ENCODE measurements around the gene IGSF3. TPM values are rescaled to one million over a fixed set of nuclear protein-coding genes. Genes with fewer than 3 reads are reported as not detected.
A peak's percentile ranks its signal among the peaks of the same experiment; 100 is the strongest.

IGSF3 gene
- total and polyA plus RNA-seq, 10 of the 15 experiments (the other 5 are each of a cell fraction or from before 2014, with no cell fraction given): 1.4 to 18.0 (median 9.6) TPM

- TF ChIP-seq CTCF (IDR thresholded peaks at IDR 0.05 in 2 of 3, conservative IDR thresholded peaks at IDR 0.05 in 1 of 3; ENCODE audit: control insufficient read depth in 2 of 3, extremely low read depth in 1 of 3, insufficient read depth in 1 of 3, low read depth in 3 of 3, low read length in 3 of 3): no peak
- TF ChIP-seq KDM1A (IDR thresholded peaks at IDR 0.05; ENCODE audit: borderline replicate concordance): no peak
- TF ChIP-seq RFX5 (IDR thresholded peaks at IDR 0.05; ENCODE audit: low read depth, low read length): no peak
Measured at GRCh38 chr1:116684575-116684974, 17.0 kb upstream of the IGSF3 start (continued).

GRCh38 chr1:116682641-116683221, 15.2 kb upstream of the IGSF3 start:
- no peak for FAIRE-seq
- no peak overlapping the region for H3K4me3 ChIP-seq
- WGBS (ENCODE audit: insufficient coverage, insufficient replicate concordance, low lambda C conversion rate, missing lambda C conversion rate): 32% methylated on average over 4 of the region's 4 CpGs
- ChIA-PET CTCF (interaction anchor here (0.8 to 1.0 kb wide), 2 partner anchors 380 to 712 kb away, joined by 3 read pairs; no protein-coding TSS in a partner anchor), POLR2A (no interaction called here), RAD21 (ENCODE audit: unreplicated experiment) (no interaction called here), SMC1A (ENCODE audit: uncharacterized antibody, unreplicated experiment) (no interaction called here)
- H3K4me1 ChIP-seq (ENCODE audit: control insufficient read depth, insufficient read depth, low read length): no peaks in the 10 kb centered on the region
- H3K36me3 ChIP-seq (ENCODE audit: control insufficient read depth in 2 of 2, insufficient read depth in 2 of 2, low read length in 1 of 2): no peaks in the 10 kb centered on the region
- H3K9me3 ChIP-seq (replicated peaks; ENCODE audit: control insufficient read depth, insufficient read depth, low read length): no peaks in the 10 kb centered on the region; the same call in 2 of the 3 replicates
- H3K27me3 ChIP-seq (replicated peaks in 1 of 2; ENCODE audit: control insufficient read depth in 2 of 2, insufficient read depth in 2 of 2, low read length in 1 of 2): no peaks in the 10 kb centered on the region
- H3K4me2 ChIP-seq (ENCODE audit: control insufficient read depth, insufficient read depth): no peak overlapping the region
- H3K9ac ChIP-seq (ENCODE audit: control insufficient read depth, insufficient read depth, low read length): no peak overlapping the region
- in situ Hi-C loops (cut with MboI) (no loop called here), intact Hi-C loops (cut with micrococcal nuclease; ENCODE audit: unreplicated experiment) (no loop called here)
- peak overlapping the region; percentile 15; the same call in 1 of the 2 replicates for H2AFZ ChIP-seq (ENCODE audit: control insufficient read depth, low read depth, low read length)
- BruUV-seq (replicated peaks): no TSS peak
- no peaks in the 10 kb centered on the region for H4K20me1 ChIP-seq (ENCODE audit: control insufficient read depth, insufficient read depth)
- no peak for DNase-seq (ENCODE audit: low read depth, low spot score)
- no peak overlapping the region for H3K27ac ChIP-seq (ENCODE audit: control insufficient read depth, insufficient read depth)
- peak; percentile 64; the same call in 2 of the 3 replicates for ATAC-seq
- H3K79me2 ChIP-seq (ENCODE audit: control insufficient read depth, insufficient read depth, low read length): no peaks in the 10 kb centered on the region
- peak; percentile 70 for TF ChIP-seq RAD51 (IDR thresholded peaks at IDR 0.05)
- TF ChIP-seq ZBTB4 (CRISPR knock-in tag; IDR thresholded peaks at IDR 0.05): no peak
- TF ChIP-seq ZNF687 (IDR thresholded peaks at IDR 0.05): 0 out of 2 replicates have a peak, but pooled peaks have one; percentile 14
- TF ChIP-seq ZBTB40 (IDR thresholded peaks at IDR 0.05; ENCODE audit: borderline replicate concordance): no peak
